Measurements from ENCODE around the gene FN3K.
"Not testable (repeated sequence)": the region's sequence is repeated elsewhere in the genome, so short reads cannot be mapped to it uniquely, and the experiment has no call there.

FN3K gene

GRCh38 chr17:82737967-82738877 is 2.8 kb downstream of the FN3K start:
- DNase-seq (ENCODE audit: low read depth), result no peak

- DNase-seq (ENCODE audit: low read depth), result no peak
Observed at GRCh38 chr17:82740906-82741759, 5.7 kb downstream of the FN3K start.

- DNase-seq (ENCODE audit: low read depth), result no peak
Observed at GRCh38 chr17:82743344-82744219, 8.2 kb downstream of the FN3K start.

- not testable (repeated sequence) for DNase-seq (ENCODE audit: low read depth)
Observed at GRCh38 chr17:82744736-82745135, 9.3 kb downstream of the FN3K start.

DNA sequence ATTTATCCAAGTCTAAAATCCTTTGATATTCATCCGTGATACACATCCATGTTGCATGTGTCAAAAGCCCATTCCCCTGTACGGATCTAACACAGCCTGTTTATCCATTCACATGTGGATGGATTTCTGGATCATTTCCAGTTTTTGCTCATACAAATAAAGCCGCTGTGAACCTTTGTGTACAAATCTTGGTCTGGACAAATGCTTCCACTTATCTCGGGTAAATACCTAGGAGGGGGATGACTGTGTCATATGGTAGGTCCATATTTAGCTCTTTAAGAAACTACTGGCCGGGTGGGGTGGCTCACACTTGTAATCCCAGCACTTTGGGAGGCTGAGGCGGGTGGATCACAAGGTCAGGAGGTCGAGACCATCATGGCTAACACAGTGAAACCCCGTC is 10.1 kb downstream of the FN3K start:
- DNase-seq (ENCODE audit: low read depth), result no peak

- DNase-seq (ENCODE audit: low read depth), result no peak
Observed at GRCh38 chr17:82748756-82749155, 13.3 kb downstream of the FN3K start.

GRCh38 chr17:82750241-82750908 is 15.0 kb downstream of the FN3K start:
- DNase-seq (ENCODE audit: low read depth), result no peak

DNA sequence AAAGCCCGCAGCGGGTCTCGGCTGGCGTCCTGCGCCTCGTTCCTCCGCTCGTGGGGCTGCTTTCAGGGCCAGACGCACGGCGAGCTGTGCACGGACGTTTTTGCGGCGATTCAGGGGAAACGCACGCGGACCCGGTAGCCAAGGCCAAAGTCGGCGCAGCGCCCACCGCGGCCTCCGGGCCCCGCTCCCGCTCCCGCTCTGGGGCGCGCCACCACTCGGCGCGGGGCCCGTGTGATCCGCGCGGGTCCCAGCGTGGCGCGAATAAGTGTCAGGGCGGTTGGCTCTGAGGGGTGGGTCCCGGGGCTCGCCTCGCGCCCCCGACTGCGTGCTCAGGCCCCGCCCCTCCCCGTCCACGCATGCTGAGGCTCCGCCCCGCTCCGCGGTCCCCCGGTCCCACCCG is 15.8 kb downstream of the FN3K start:
- no peak for DNase-seq (ENCODE audit: low read depth)

- DNase-seq (ENCODE audit: low read depth), result peak; percentile 62
Observed at GRCh38 chr17:82751571-82752370, 16.4 kb downstream of the FN3K start, which contains the start of gene TBCD. TBCD (plus strand) TSS chr17:82752065; CDS start chr17:82752194, 129 bp downstream.

- no peak for DNase-seq (ENCODE audit: low read depth)
Observed at GRCh38 chr17:82752371-82753200, 17.2 kb downstream of the FN3K start.

- no peak for DNase-seq (ENCODE audit: low read depth)
Observed at GRCh38 chr17:82753201-82753464, 17.7 kb downstream of the FN3K start.

DNA sequence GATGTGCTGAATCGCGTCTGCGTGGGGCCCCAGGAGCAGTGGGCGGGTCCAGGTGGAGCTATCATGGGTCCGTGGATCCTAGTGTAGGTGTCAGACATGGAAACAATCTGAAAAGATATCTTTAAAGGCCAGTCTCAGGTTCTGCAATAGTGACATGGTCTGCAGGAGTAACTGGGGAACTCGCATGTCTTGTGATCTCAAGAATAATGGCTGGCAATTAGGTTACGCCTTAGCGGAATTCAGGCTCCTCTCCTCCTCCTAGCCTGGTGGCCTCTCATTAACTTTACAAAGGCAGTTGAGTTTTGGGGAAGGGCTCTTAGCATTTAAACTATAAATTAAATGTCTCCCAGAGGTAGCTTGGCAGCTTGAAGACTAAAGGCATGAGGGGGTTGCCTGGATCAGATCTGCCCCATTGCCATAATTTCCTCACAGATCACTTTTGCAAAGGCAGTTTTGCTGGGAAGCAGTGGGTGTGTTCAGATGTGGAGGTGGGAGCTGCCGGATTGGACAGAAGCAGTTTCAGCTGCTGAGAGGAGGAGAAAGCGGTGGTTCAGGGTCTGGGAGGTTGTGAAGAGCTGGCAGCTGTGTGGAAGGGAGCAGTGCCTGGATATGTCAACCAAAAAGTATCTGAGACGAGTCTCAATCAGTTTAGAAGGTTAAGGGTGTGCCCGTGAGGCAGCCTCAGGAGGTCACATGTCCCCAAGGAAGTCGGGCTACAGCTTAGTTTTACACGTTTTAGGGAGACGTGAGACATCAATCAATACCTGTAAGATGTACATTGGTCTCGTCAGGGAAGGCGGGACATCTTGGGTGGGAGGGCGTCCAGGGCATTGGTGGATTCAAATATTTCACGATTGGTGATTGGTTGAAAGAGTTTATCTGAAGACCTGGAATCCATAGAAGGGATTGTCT is 19.1 kb downstream of the FN3K start:
- no peak for DNase-seq (ENCODE audit: low read depth)

GRCh38 chr17:82756166-82756565 is 20.8 kb downstream of the FN3K start:
- no peak for DNase-seq (ENCODE audit: low read depth)

DNA sequence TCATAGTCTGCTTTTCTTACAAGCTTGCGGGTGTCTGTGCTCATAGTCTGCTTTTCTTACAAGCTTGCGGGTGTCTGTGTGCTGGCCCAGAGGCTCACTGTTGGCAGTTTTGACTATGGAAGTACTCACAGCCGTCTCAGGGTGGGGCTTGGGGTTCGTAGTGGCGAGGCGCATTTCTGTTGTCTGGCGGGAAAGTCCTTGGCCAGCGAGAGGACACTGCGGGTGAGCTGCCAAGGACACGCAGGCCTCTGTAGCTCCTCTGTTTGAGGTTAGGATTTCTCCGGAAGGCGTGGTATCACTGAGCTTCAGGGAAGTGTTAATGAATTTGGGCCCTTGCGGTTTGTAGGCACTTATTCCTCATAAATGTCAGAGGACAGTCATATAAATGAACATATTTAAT is 30.0 kb downstream of the FN3K start:
- no peak for DNase-seq (ENCODE audit: low read depth)

GRCh38 chr17:82767041-82767754 is 31.8 kb downstream of the FN3K start:
- DNase-seq (ENCODE audit: low read depth), result peak; percentile 30

GRCh38 chr17:82769041-82769440 is 33.6 kb downstream of the FN3K start:
- no peak for DNase-seq (ENCODE audit: low read depth)

- DNase-seq (ENCODE audit: low read depth), result no peak
Observed at GRCh38 chr17:82772026-82772425, 36.6 kb downstream of the FN3K start.

- DNase-seq (ENCODE audit: low read depth), result not testable (repeated sequence)
Observed at GRCh38 chr17:82774456-82774855, 39.0 kb downstream of the FN3K start.

Data from stimulated activated CD8-positive, alpha-beta memory T cell treated with anti-CD3 and anti-CD28 coated beads, Interleukin-15, amount 100 ng/mL, for 1 hour (primary cell).